Measurements from ENCODE around the gene TMEM81.

DNA sequence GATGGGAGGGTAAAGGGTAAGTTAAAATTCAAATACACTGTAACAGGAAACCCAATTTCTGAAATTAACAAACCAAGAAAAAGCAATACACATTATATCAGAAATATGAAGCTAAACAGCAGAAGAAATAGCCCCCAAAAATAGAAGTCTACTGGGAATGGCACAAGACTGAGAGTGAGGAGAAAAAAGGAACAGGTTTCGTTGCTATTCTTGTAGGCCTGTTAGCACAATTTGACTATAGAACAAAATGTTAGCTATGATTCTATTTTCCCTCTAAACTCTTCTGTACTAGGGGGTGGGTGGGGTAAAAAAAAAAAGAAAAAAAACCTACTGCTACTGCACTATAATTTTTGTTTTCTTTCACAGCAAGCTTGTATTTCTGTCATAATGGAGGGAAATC, 25.0 kb upstream of the TMEM81 start:
- TF ChIP-seq LEF1 (IDR thresholded peaks at IDR 0.05; ENCODE audit: borderline replicate concordance) (no peak), FOXK2 (IDR thresholded peaks at IDR 0.05) (no peak), FOXM1 (IDR thresholded peaks at IDR 0.05; ENCODE audit: borderline replicate concordance) (no peak), ARNT (IDR thresholded peaks at IDR 0.05) (no peak), BHLHE40 (IDR thresholded peaks at IDR 0.05; ENCODE audit: borderline replicate concordance) (no peak), FOXA1 (IDR thresholded peaks at IDR 0.05) (no peak), NFRKB (IDR thresholded peaks at IDR 0.05) (no peak), ELF4 (IDR thresholded peaks at IDR 0.05) (no peak), HDGF (IDR thresholded peaks at IDR 0.05; ENCODE audit: borderline replicate concordance) (no peak)

All from HEK293T (cell line).